Epithelial cell of proximal tubule (primary cell): Measurements from ENCODE around the gene LAGE3. TPM values are rescaled to one million over a fixed set of nuclear protein-coding genes. Genes with fewer than 3 reads are reported as not detected.

Source experiments
- DNase-seq: peaks from one replicate; pipeline ENCODE4 v3.0.0-alpha.2; 2011; ENCODE audit warnings: low read depth
- H3K4me3 ChIP-seq: 2 replicates; pipeline ENCODE4 v1.5.1; 2011; ENCODE audit warnings: low read depth, mild to moderate bottlenecking, low read length
- total RNA-seq: library from RNA; depleted of rRNA; stranded (reverse); fragments of >200 nt; gene quantifications from 2 replicates; pipeline ENCODE4 v1.2.3, GENCODE V29; 2015
- TF ChIP-seq, protein P1 (sequence below): conservative IDR thresholded peaks from 2 replicates; pipeline ENCODE4 v1.5.1; 2012; ENCODE audit warnings: low read depth, mild to moderate bottlenecking, low read length

The LAGE3 gene
- total RNA-seq, 1 donor from 2014 or later = 23.0 TPM

DNA sequence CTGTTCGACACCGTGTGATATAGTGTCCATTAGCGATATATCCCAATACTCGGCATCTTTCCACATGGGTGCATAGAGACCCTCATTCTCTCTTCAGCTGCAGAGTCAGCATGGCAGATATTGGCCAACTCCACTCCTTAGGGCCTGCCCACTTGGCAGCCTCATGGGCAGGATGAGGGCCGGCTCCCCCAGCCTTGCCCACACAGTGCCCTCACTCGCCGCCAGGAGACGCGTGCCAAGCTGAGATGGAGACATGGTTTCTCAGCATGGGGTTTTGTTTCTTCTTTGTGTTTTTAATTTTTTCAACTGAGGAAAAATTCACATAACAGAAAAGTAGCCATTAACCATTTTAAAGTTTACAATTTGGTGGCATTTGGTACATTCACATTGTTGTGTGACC lies 26.3 kb downstream of the LAGE3 start:
- DNase-seq = no peak
- H3K4me3 ChIP-seq = no peak overlapping the region
- TF ChIP-seq, protein P1, sequence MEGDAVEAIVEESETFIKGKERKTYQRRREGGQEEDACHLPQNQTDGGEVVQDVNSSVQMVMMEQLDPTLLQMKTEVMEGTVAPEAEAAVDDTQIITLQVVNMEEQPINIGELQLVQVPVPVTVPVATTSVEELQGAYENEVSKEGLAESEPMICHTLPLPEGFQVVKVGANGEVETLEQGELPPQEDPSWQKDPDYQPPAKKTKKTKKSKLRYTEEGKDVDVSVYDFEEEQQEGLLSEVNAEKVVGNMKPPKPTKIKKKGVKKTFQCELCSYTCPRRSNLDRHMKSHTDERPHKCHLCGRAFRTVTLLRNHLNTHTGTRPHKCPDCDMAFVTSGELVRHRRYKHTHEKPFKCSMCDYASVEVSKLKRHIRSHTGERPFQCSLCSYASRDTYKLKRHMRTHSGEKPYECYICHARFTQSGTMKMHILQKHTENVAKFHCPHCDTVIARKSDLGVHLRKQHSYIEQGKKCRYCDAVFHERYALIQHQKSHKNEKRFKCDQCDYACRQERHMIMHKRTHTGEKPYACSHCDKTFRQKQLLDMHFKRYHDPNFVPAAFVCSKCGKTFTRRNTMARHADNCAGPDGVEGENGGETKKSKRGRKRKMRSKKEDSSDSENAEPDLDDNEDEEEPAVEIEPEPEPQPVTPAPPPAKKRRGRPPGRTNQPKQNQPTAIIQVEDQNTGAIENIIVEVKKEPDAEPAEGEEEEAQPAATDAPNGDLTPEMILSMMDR = no peak

DNA sequence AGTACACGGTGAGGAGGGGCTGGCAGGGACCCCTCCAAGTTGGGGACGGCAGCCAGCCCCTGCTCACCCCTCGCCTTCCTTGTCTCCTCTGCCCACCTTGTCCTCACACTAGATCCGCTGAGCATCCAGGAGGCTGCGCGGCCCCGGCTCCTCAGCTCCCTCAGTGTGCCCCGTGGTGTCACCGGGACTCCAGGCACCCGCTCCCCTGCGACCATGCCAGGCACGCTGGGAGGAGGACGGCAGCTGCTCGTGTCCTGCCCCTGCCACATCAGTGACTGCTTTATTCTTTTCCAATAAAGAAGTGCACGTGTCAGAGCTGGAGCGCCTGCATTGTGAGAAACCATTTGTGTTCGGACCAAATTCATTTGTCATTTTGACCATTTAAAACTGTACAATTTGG lies 28.8 kb downstream of the LAGE3 start:
- no peak overlapping the region for H3K4me3 ChIP-seq
- DNase-seq = no peak
- TF ChIP-seq, protein P1 = no peak

- DNase-seq = no peak
- H3K4me3 ChIP-seq = no peak overlapping the region
- TF ChIP-seq, protein P1 = no peak
Measured at GRCh38 chrX:154449618-154450017, 29.5 kb downstream of the LAGE3 start.

- TF ChIP-seq, protein P1 = no peak
- DNase-seq = no peak
- H3K4me3 ChIP-seq = no peak overlapping the region
Measured at GRCh38 chrX:154448484-154448883, 30.6 kb downstream of the LAGE3 start.

GRCh38 chrX:154446430-154446829 lies 32.7 kb downstream of the LAGE3 start:
- TF ChIP-seq, protein P1 = no peak
- H3K4me3 ChIP-seq = no peak overlapping the region
- DNase-seq = no peak

DNA sequence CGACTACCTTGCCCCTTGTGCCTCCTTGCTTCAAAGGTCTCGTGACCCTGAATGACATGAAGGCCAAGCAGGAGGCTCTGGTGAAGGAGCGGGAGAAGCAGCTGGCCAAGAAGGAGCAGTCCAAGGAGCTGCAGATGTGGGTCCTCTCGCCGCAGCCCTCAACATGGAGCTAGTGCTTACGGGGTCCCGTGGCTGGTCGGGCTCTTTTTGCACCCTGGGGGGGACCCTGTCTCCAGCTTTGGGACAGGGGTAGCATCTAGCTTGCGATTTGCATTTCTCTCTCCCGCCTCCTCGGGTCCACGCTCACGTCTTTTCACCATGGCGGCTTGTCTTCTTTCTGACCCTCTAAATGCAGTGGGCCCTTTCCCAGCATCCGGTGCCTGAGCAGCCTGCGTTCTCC lies 33.3 kb downstream of the LAGE3 start:
- H3K4me3 ChIP-seq = no peak overlapping the region
- DNase-seq = no peak
- TF ChIP-seq, protein P1 = no peak

GRCh38 chrX:154444755-154445246 lies 34.3 kb downstream of the LAGE3 start:
- TF ChIP-seq, protein P1 = no peak
- DNase-seq = no peak
- H3K4me3 ChIP-seq = peak overlapping the region; percentile 68
